ENCODE data around the gene GABRA1. TPM values are rescaled to one million over a fixed set of nuclear protein-coding genes. Genes with fewer than 3 reads are reported as not detected.
A peak's percentile ranks its signal among the peaks of the same experiment; 100 is the strongest.

GABRA1 gene
- under 1 TPM in 1 of 3 donors, not detected in 2; 0.10 TPM for polyA plus RNA-seq (ENCODE audit: insufficient read length in 3 of 3)

DNA sequence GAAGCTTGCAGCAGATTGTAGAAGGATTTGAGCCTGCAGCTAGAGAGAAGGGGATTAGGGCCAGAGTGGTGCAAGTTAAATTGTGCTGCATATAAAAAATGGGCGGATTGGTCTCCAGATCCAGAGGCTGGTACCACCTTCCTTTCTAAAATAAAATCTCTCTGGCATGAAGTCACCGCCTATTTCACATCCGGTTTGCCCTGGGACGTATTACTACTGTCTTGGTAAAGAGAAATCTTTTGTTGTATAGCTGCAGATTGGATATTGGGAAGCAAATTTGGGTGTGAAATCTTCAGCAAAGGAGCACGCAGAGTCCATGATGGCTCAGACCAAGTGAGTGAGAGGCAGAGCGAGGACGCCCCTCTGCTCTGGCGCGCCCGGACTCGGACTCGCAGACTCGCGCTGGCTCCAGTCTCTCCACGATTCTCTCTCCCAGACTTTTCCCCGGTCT is at the start of gene GABRA1:
Gene GABRA1, plus strand, starts transcription at position 180 of the 451 bp plus-strand sequence. CDS start 2,691 bp downstream, outside the sequence.
- DNase-seq (ENCODE audit: low read depth in 3 of 3, low spot score in 2 of 3), result no peak

- no peak for DNase-seq (ENCODE audit: low read depth in 3 of 3, low spot score in 2 of 3)
Measured at GRCh38 chr5:161799316-161799715, 48.6 kb upstream of the GABRA1 start.

DNA sequence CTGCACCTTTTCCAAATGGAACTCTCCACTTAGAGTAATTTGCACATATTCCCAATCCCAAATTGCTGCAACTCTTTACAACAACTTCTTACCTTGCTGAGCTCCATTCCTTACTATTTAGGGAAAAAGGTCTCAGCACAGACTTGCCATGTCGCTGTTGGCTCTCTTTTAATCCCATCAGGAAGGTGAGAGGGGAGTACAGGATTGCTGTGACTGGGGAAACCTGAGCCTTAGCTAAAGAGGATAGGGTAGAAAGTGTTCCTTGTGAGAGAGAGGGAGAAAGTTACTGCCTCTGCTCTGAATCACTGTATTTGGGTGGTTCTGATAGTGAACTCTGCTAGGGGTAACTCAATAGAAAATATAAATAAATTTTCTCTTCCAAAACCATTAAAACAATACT is 43.7 kb upstream of the GABRA1 start:
- DNase-seq (ENCODE audit: low read depth in 3 of 3, low spot score in 2 of 3), result no peak

GRCh38 chr5:161846746-161847145 is 1.2 kb upstream of the GABRA1 start:
- peak; percentile 8 to 53 (median 32) for DNase-seq (ENCODE audit: low read depth in 3 of 3, low spot score in 2 of 3)

DNA sequence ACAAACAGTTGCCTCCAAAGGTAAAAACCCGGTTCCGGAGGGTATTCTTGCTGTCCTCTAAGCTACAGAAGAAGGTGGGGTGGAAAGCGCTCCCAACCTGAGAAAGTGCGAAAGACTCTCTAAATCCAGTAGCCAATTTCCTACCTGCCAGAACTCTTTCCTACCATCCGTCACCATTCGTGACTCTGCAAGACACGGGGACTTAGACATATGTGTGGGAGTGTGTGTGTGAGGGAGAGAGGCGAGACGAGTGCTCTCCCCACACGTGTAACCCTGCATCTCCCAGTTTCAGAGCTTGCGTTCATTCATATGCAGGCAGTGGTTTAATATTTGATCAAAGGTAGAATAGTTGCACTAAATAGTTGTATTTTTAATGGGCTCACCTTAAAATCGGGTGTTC is 473 bp upstream of the GABRA1 start:
- DNase-seq (ENCODE audit: low read depth in 3 of 3, low spot score in 2 of 3), result no peak

- no peak for DNase-seq (ENCODE audit: low read depth in 3 of 3, low spot score in 2 of 3)
Measured at GRCh38 chr5:161850491-161850890, 2.6 kb downstream of the GABRA1 start.

DNA sequence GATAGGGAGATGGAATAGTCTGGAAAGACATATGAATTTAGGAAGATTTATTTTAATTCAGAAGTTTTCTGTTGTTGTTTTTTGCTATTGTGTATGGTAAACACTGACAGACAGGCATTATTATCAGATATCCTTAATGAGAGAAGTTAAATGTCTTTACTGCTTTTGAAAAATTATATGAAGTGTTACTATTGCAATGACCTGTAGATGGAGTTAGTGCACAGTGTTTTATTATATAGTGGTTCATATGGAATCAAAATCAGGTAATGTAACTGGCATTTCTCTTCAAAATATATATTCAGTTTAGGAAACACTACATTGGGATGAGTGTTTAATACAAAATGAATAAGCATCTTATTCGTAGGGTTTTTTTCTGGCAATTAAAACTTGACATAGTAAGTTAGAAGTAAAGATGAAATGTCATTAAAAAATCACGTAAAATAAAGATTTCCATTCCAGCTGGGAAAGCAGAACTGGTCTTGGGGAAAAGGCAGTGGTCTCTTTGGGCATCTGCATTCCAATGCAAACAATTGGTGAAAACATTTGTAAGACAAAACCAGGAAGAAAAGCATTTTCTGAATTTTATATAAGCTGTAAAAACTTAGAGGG is 3.9 kb downstream of the GABRA1 start:
- DNase-seq (ENCODE audit: low read depth in 3 of 3, low spot score in 2 of 3), result no peak

DNA sequence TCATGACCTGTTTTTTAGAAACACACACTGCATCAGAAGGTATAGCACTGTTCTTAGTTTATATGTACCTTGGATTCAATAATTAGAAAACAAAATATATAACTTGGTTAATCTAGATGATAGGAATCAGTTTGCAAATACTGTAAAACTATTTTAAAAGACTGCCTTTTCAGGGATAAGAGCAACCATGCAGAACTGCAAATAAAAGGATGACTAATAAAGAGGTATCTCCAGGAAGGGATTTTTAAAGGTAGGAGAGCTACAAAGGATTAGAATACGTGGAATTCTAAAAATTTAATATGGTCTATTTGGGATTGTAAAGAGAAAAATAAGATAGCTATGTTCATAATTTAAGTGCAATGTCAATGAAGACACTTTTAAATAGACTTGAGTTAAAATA is 9.4 kb downstream of the GABRA1 start:
- no peak for DNase-seq (ENCODE audit: low read depth in 3 of 3, low spot score in 2 of 3)

GRCh38 chr5:161863259-161863658 is 15.3 kb downstream of the GABRA1 start:
- no peak for DNase-seq (ENCODE audit: low read depth in 3 of 3, low spot score in 2 of 3)

- DNase-seq (ENCODE audit: low read depth in 3 of 3, low spot score in 2 of 3), result no peak
Measured at GRCh38 chr5:161863811-161864210, 15.9 kb downstream of the GABRA1 start.

GRCh38 chr5:161865510-161865909 is 17.6 kb downstream of the GABRA1 start:
- DNase-seq (ENCODE audit: low read depth in 3 of 3, low spot score in 2 of 3), result no peak

DNA sequence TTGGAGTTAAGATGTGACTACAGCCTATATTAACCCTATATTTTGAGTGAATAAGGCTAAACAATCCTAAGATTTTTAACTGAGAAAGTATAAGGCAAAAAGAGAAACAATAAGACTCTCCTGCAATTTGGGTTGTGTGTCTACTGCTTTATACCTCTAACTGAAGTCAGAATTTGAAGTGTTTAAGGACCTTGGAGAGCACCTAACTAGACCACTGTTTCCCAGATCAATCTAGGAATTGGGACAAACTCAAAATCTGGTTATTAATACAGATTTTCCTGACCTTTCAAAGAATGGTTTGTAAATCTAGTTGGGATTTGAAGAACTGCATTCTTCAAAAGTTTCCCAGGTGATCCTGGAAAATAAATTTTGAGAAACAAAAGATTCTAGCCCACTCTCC is 42.1 kb downstream of the GABRA1 start:
- no peak for DNase-seq (ENCODE audit: low read depth in 3 of 3, low spot score in 2 of 3)

DNA sequence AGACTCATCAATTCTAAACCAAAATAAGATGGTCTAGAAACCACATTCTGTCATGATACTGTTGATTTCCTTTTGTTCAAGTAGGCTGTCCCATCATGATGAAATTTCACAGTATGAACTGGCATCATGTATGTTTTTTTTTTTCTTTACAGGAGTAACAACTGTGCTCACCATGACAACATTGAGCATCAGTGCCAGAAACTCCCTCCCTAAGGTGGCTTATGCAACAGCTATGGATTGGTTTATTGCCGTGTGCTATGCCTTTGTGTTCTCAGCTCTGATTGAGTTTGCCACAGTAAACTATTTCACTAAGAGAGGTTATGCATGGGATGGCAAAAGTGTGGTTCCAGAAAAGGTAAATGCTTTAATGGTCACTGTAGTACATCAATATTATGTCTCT is 47.6 kb downstream of the GABRA1 start:
- DNase-seq (ENCODE audit: low read depth in 3 of 3, low spot score in 2 of 3), result no peak

GRCh38 chr5:161897033-161897432 is 49.1 kb downstream of the GABRA1 start:
- no peak for DNase-seq (ENCODE audit: low read depth in 3 of 3, low spot score in 2 of 3)

DNA sequence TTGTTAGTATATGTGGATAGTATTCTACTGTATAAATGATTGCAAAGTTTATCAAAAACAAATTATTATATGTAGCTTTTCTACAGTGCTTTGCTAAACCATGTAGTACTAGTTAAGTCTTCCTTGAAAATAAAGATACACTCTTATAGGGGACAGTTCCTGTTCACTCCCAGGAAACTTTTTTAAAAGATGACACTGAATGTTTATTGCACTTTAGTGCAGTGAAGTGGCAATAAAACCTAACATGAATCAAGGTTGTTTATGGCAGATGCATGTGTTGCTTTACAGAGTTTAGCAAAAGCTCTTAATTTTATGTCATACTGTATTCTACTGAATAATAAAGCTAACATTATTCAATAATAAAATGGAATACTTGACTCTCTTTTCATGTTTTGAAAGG is 51.7 kb downstream of the GABRA1 start:
- DNase-seq (ENCODE audit: low read depth in 3 of 3, low spot score in 2 of 3), result no peak

- no peak for DNase-seq (ENCODE audit: low read depth in 3 of 3, low spot score in 2 of 3)
Measured at GRCh38 chr5:161900981-161901380, 53.1 kb downstream of the GABRA1 start.

GRCh38 chr5:161921781-161922180 is 73.9 kb downstream of the GABRA1 start:
- DNase-seq (ENCODE audit: low read depth in 3 of 3, low spot score in 2 of 3), result no peak

- no peak for DNase-seq (ENCODE audit: low read depth in 3 of 3, low spot score in 2 of 3)
Measured at GRCh38 chr5:161924270-161924669, 76.3 kb downstream of the GABRA1 start.

GRCh38 chr5:161925960-161926359 is 78.0 kb downstream of the GABRA1 start:
- no peak for DNase-seq (ENCODE audit: low read depth in 3 of 3, low spot score in 2 of 3)

DNA sequence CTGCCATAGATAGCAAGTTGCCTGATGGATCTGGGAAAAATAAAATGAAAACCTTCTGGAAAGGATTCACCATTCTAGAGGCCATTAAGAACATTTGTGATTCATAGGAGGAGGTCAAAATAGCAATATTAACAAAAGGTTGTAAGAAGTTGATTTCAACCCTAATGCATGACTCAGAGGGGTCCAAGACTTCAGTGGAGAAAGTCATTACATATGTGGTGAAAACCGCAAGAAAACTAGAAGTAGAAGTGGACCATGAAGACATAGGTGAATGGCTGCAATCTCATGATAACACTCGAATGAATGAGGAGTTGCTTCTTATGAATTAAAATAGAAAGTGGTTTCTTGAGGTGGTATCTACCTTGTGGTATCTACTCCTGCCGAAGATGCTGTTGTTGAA is 86.6 kb downstream of the GABRA1 start:
- DNase-seq (ENCODE audit: low read depth in 3 of 3, low spot score in 2 of 3), result no peak

GRCh38 chr5:161944974-161945373 is 97.1 kb downstream of the GABRA1 start:
- DNase-seq (ENCODE audit: low read depth in 3 of 3, low spot score in 2 of 3), result no peak

DNA sequence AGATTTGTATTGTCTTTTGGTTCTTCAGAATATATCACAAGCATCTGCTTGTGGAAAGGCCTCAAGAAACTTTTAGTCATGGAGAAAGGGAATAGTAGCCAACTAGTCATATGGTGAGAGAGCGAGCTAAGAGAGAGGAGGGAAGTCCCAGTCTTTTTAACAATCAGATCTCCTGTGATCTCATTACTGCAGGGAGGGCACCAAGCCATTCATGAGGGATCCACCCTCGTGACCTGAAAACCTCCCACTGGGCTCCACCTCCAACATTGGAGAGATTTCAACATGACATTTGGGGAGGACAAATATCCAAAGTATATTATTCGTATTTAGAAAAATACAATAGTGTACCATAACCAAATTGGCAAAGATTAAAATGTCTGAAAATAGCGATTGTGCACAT is 99.0 kb downstream of the GABRA1 start:
- DNase-seq (ENCODE audit: low read depth in 3 of 3, low spot score in 2 of 3), result no peak
